GM19468 (cell line): Measurements from ENCODE around the gene KDM4B.

Source experiments
- ATAC-seq: cut with Tn5 transposase; IDR thresholded peaks from one replicate; pipeline ENCODE4 v1.9.1; 2021; ENCODE audit warnings: mild to moderate bottlenecking, moderate library complexity, moderate number of reproducible peaks; ENCODE audit not compliant: unreplicated experiment; ENCODE audit errors: extremely low read depth

The KDM4B gene

DNA sequence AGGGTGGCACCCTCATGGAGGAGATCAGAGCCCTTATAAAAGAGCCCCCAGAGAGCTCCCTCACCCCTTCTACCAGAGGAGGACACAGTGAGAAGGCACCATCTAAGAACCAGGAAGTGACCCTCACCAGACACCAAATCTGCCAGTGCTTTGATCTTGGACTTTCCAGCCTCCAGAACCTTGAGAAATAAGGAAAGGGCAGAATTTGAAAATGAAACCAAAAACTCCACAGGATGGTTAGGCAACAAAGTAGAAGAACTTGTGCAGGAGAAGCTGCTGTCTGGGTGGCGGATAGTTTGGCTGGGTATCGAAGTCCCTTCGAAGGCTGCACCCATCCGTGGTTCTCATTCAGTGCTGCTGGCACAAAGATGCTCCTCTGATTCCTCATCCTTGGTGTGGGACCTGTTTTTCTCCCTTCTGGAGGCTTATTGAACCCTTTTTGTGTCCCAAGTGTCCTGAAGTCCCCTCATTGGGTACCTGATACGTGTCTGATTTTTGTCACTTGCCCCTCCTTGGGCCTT is 130.8 kb downstream of the KDM4B start:
- ATAC-seq = no peak

DNA sequence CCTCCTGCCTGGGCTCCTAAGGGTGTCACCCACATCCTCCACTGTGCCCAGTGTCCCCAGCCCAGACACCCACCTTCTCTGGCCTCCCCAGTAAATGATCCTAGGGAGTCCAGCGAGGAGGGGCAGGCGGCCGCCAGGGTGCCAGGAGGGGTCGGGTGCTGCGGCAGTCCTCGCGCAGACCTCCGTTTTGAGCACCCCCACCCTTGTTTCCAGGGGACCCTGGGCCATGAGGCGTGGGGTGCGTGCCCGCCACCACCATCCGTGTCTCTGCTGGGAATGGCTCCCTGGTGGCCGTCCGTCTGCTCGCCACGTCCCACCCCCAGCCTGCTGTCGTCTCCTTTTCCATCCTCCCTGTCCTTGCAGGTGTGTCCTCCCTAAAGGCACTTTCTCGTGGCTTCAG is 133.0 kb downstream of the KDM4B start:
- ATAC-seq = no peak

DNA sequence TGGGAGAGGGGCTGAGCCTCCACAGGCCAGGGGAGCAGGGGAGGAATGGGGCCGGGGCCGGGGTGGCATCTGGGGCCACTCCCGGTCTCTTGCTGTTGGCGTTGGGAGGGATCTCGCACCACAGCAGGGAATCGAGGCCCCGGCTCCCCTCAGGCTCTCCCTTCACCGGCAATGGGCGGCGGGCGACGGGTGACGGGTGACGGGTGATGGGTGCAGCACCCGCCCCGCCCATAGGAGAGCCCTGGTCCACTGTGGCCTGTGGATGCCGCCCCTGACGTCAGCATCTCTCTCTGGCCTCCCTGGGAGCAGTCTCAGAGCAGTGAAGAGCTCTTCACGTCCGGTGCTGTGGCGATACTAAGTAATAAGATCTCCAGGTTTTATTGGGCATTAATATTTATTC is 133.6 kb downstream of the KDM4B start:
- no peak for ATAC-seq

DNA sequence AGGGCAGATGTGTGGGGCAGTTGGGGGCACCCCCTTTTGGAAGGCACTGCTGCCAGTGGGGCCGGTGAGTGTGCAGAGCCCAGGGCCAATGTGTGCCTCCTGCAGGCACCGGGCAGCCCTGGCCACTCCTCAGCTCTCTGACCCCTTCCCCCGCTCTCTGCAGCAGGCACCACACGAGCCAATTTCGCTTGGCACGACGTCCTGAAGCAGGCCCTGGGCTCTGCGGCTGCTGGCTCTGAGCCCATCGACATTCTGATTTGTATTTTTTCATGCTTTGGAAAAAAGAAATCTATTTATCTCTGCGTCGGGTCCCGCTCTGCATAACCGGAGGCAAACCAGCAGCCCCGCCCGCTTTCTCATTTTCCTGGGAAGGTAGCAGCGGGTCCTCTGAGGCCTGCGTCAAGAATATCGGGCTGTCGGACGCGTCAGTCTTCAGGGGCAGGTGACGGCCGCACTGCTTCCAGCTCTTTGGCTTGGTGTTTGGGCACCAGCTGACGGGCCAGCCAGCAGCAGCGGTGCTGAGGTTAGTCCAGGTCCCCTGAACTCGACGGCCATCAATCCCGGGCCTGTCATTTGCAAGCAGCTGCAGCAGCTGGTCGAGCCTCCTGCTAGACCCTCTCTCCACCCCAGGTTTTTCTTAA is 134.3 kb downstream of the KDM4B start:
- no peak for ATAC-seq

DNA sequence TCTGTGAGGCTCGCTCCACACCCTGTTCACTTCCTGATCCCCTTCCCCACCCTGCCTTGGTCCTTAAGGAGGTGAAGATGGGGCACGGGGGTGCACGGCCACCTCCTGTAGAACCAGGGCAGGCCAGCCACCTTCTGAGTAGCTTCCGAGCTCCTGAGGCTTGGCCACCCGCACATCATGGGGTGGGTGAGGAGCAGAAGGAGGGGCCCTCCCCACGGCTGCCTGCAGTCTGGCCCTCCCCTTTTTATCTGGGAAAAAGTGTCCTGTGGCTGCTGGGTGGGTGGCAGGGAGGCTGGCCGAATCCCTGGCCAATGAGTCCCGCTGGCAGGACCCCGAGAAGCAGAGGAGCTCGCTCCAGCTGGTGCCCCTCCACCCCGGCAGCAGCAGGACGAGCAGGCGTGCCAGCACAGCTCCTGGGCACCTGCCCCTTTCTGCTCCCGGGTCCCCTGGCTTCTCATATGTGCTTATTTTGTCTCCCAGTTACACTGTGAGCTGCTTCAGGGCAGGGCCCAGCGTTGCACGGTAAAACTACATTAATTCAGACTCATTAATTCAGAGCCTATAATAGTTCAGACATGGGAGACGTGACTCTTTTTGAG is 135.0 kb downstream of the KDM4B start:
- no peak for ATAC-seq

DNA sequence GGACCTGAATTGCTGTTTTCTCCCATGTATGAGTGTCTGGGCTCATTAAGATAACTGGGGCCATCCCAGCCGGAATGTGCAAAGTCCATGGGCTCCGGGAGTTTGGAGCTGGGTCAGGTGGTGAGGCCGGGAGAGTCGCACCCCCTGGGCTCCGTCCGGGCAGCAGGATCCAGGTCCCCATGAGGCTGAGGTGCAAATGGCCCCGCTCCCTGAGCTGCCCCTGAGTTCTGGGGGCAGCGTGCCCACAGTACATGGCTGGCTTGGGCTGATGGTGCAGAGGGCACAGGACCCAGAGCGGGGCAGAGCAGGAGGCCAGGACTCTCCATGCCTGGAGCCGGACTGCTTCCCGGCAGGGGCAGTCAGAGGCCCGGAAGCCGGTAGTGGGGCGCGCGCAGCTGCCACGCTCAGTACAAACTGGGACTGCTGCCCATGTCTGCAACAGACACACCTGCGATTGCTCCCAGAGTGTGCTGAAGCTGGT is 136.0 kb downstream of the KDM4B start:
- ATAC-seq = no peak

DNA sequence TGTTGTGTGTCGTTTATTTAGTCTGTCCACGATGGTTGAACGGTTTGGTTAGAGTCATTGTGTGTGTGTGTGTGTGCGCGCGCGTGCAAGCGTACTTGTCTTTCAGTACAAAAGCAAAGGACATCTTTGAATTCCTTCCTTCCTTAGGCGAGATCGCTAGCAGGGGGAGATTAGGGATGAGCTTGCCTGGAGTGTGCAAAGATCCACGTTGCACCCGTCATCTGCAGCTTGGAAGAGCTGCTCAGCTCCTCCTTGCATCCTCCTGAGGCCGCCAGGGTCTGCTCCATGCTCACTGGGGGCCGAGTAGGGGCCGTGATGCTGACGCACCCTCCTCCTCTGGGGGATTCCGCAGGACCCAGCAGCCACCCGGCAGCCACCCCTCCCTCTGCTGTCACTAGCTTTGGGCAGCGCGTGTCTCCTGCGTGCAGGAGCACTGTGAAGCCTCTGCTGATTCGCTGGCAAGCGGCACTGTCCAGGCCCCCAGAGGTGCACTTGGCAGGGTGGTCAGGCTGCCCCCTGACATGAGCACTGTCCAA is 137.3 kb downstream of the KDM4B start:
- no peak for ATAC-seq

DNA sequence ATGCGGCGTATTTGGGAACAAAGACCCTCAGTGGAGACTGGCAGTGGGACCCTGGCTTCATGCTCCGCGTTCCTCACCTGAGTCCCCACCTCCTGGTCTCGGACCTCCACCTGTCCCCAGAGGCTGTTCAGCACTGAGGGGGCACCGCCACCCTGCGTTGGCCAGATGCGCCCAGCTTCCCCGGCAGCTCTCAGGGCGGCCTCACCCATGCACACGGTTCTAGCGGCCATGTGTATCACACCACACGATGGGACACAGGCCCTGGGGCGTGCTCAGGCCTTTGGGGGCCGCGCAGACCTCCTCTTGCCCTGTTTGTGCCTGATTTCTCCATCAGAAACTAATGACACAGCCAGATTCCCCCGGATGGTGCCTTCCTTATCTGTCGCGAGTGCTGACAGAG is 138.1 kb downstream of the KDM4B start:
- no peak for ATAC-seq

DNA sequence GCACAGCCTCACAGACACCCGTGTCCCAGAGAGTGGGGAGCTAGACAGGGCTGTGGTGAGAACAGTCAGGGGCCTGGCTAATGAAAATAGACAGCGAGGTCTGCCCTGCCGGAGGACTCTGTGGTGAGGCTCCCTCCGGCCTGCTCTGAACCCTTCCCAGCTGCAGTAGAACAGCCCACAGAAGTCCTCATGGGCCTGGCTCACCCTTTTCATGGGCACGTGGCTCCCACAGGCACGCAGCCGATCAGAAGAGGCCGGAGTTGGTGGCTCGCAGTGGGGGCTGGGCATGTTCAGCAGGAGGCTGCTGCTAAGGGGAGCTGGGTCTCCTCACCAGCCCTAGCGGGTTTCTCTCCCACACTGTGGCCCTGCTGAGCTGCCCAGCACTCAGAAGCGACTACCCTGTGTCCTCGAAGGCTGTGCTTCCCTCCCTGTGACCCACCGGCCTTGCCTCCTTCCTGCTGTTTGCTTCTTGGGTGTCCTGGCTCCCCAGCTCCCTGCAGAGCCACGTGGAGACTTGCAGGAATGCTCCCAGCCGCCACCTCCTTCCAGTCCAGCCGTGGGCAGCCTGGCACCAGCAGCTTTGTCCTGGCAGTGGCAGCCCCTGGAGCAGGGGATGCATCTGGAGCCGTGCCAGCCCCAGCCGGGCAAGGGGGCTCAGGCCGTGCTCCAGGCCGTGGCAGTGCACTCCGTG is 138.7 kb downstream of the KDM4B start:
- ATAC-seq = no peak

DNA sequence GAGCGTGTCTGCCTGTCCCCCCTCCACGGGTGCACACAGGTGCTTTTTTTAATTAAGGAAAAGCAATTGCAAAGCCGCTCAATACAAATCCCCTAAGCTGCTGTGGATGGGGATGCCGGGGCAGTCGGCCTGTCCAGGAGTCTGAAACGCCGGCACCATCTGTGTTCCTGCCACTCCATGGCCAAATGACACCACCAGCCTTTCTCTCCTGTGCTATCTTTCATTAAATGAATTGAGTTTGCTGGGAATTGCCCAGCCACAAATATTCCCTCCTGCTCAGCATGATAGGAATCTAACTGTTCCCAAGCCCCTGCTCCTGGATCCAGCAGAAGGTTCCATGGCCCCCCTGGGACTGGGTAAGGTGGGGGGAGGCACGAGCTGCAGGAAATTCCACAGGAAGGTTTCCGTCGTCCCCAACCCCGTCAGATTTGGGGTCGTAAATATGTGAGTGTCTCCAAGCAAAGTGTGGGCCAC is 139.2 kb downstream of the KDM4B start:
- no peak for ATAC-seq

DNA sequence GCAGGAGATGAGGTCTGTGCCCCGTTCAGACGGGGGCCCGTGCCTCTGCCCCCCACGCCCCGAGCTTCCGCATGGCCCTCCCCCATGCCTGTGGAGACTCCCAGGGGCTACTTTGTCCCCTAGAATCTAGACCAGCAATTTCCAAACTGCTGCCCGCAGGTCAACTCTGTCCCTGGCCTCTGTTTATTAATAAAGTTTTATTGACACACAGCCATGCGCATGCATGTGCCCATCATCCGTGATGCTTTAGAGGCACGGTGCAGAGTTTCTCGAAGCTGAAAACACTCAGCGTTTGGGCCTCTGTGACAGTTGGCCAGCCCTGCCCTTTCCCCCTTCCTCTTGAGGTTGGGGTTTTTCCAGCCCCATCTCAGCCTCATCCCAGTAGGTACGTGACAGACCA is 140.0 kb downstream of the KDM4B start:
- no peak for ATAC-seq

DNA sequence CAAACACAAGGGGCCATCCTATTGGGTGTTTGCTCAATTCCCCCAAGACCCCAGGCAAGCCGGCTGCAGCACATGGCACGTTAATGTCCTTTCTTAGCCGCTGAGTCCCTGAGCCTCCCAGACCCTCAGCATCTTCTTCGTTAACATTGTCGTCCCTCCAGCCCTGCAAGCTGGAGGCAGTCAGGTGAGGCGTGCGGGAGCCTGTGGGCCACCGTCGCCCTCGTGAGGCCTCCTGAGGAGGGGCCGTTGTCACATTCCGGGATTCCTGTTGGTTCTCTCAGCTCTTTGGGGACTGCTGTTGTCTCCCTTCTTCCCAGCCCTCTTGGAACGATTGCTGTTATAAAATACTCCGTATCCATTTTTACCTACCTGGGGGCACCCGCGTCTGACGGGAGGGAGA is 140.6 kb downstream of the KDM4B start:
- no peak for ATAC-seq

DNA sequence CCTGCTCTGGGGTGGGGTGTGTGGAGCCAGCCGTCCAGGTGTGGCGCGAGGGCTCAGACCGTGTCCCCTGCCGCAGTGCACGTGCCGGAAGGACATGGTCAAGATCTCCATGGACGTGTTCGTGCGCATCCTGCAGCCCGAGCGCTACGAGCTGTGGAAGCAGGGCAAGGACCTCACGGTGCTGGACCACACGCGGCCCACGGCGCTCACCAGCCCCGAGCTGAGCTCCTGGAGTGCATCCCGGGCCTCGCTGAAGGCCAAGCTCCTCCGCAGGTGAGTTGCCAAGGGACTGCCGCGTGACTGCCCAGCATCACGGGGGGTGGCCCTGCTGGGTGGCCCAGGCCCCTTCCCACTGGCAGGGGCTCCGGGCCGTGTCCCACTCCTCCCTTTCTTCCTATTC is 141.6 kb downstream of the KDM4B start:
- ATAC-seq = no peak

DNA sequence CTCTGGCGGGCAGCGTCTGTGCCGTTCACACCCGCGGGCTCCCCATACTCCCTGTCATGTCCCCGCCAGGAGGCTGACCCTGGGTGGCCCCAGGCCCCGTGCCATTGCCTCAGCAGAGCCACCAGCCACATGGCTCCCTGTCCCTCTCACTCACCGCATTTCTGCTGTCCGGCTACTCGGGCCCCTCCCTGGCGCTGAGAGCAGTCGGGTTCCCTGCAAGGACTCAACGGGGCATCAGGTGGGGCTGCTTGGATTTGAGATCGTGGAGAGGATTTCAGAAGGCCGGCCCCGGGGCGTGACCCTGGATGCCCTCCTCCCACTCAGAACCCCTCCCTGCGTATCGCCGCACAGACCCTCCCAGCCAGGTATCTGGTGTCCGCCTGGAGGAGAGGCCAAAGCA is 142.1 kb downstream of the KDM4B start:
- ATAC-seq = no peak

DNA sequence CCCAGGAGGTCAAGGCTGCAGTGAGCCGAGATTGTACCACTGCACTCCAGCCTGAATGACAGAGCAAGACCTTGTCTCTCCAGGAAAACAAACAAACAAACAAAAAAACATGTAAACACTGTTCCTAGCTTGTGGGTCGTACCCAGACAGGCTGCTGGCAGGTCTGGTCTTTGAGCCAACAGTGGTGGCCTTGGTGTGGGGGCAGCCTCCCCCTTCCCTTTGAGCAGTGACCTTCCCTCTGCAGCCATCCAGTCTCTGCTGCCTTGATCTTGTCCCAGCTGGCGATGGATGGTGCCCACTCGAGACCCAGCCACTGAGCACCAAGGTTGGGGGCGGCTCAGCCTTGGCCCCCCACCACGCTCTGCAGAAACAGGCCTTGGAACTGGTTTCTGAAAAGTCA is 143.3 kb downstream of the KDM4B start:
- no peak for ATAC-seq

DNA sequence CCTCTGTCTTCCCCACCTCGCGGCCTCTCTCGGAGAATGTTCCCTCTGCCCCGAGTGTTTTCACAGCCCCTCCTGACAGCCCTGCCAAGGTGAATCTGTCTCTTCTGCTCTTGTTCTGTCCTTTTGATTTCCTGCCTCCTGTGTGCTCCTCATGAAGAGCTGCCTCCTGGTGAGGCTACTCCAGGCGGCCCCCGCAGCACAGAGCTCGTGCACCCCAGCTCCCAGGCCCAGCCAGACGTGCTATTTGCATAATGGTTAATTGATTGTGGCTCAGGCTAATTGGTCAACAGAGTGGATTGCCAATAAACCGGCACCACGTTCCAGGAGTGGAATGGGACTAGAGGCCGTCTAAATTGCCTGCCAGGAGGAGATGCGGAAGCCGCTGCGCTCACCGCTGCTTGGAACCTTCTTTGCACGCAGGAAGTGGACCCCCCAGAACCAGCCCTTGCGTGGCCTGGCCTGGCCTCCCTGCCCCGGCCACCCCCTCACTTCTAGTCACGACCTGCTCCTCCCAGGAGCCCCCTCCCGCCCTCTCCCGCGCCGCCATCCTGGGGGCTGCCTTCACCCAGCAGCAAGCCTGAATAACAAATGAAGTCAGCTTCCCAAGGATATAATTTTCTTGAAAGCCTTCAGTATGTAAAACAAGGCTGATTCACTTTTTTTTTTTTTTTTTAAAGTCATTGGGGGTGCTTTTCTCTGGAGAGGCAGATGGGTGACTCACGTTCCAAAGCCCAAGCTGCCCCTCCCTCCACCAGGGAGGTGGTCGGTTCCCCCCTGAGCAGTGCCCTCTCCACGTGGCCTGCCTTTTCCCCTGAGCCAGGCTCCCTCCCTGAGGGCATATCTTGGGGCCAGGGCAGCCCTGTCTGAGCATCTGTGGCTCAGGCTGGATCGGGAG is 144.0 kb downstream of the KDM4B start:
- ATAC-seq = no peak

DNA sequence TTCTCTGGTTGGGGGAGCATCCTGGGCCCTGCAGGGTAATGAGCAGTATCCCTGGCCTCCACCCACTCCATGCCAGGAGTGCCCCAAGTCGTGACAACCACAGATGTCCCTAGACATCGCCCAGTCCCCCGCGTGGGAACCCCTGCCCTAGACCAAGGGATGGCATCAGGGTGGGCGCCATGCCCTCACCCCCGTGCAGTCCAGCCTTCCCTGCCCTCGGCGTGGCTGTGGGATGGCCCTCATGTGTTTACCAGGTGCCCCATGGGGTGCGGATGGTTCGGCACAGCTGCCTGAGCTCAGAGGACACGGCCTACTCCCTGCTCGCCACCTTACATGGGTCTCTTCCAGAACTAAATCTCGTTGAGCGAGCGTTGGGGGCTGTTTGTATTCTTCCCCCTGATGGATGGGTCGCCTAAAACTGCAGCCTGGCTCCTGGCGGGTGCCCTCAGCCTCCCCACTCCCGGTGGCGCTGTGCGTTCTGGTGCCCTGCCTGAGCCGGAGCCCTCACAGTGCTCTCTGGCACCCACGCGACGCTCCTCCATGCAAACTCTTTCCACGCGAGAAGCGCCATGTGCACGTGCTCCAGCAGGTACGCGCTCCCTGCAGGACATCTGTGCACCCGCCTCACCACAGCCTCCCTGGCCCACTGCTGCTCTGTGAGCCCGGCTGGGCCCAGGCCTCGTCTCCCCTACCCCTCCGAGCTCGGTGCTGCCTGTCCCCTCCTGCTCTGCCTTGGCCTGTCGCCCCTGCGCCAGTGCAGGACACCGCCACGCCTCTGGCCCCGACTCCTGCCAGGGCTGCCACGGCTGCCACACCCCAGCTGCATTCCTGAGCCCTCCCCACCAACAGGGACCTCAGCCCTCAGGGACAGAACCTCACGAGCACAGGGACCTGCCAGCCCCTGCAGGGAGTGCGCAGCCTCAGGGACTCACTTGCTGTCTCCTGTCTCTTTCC is 145.0 kb downstream of the KDM4B start:
- ATAC-seq = no peak

DNA sequence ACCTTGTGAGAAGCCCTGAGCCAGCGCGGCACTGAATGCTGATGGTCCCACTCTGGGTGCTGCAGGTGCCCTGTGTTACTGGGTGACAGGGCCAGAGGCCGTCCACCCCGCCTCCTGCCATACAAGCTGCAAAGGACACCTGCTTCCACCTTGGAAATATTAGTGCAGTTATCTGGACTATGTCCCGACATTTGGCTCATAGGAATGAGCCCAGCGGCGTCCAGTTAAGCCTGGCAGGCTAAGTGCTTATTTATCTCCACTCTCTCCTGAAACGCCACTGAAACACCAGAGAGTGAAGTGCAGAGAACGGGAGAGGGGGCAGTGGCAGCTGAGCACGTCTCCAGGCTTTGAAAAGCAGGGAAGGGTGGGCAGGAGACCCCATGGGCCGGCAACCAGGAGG is 145.8 kb downstream of the KDM4B start:
- no peak for ATAC-seq

DNA sequence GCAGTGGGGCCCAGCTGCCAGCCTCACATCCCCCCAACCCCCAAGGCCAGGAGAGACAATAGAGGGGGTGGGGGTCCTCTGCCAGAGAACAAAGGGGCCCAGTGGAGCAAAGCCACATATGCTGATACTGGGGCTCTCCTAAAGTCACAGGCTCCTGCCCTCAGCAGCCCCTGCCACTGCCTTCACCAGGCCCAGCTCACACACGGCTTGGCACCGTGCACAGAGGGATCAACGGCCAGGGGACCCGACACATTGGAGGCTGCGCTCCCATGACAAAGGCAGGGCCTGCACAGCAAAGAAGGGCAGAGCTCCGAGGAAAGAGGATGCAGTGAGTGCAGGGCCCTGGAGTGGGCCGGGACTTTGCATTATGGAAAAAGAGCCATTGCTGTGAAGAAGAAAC is 146.4 kb downstream of the KDM4B start:
- ATAC-seq = no peak
